K562 (cell line): Measurements from ENCODE around the gene NEURL2. TPM values are rescaled to one million over a fixed set of nuclear protein-coding genes. Genes with fewer than 3 reads are reported as not detected.

Experiments used
- ATAC-seq: fragments of 200-7000 bp; cut with Tn5 transposase; 3 replicates; pipeline ENCODE4 v1.9.1; 2020; ENCODE audit warnings: moderate library complexity
- BruUV-seq: library from RNA; stranded (reverse); fragments of 400-500 nt; replicated peaks from 2 replicates; lab custom pipeline; 2021; lab: Mats Ljungman, UMichigan
- CTCF ChIA-PET: fragments of 300-600 bp; formaldehyde crosslinking; extraction: SDS; loops from one replicate; lab custom pipeline; 2021; ENCODE audit warnings: low intra/inter-chr PET ratio; lab: Yijun Ruan, JAX
- POLR2A ChIA-PET: fragments of 300-600, 350-650 bp; sonication (Branson Sonifier 250); formaldehyde crosslinking; extraction: SDS; loops from one replicate; lab custom pipeline; 2021; ENCODE audit warnings: antibody characterized with exemption, inconsistent platforms; lab: Yijun Ruan, JAX
- DNase-seq, 4 experiments: peaks; one replicate each; pipeline versions ENCODE4 v3.0.0 to v3.0.0-alpha.2; 2011 to 2018; ENCODE audit warnings: low spot score in 3 of 4, mixed read lengths in 3 of 4; ENCODE audit errors: extremely low read depth in 1 of 4
- FAIRE-seq: peaks from 2 replicates; lab custom pipeline; 2011; peaks lifted over from hg19 to GRCh38; lab: Jason Lieb, UNC
- H2AFZ ChIP-seq: 2 replicates; pipeline ENCODE4 v1.6.0; 2011; ENCODE audit warnings: low read depth, low read length, control low read depth, inconsistent platforms
- H3K27ac ChIP-seq: fragments of 200-600 bp; 3 replicates; pipeline ENCODE4 v1.8.0; 2011; ENCODE audit warnings: low read depth, mild to moderate bottlenecking, control low read depth, inconsistent platforms, low read length, moderate library complexity, mixed read lengths; ENCODE audit errors: extremely low read depth
- H3K27me3 ChIP-seq, 2 experiments: fragments of 300-600 bp in 1 of 2; 2 replicates in 1 of 2; 3 replicates in 1 of 2; pipeline versions ENCODE4 v1.6.0 to v1.8.0; 2011; ENCODE audit warnings: inconsistent platforms in 2 of 2, low read length in 2 of 2, mild to moderate bottlenecking in 1 of 2, mixed read lengths in 1 of 2, moderate library complexity in 1 of 2; ENCODE audit not compliant: control insufficient read depth in 2 of 2, insufficient read depth in 2 of 2
- H3K36me3 ChIP-seq: fragments of 300-600 bp; 3 replicates; pipeline ENCODE4 v1.8.0; 2011; ENCODE audit warnings: mild to moderate bottlenecking, low read length, inconsistent platforms; ENCODE audit not compliant: control insufficient read depth, insufficient read depth
- H3K4me1 ChIP-seq, 2 experiments: fragments of 200-600 bp in 1 of 2; replicated peaks in 1 of 2; 2 replicates in 1 of 2; 3 replicates in 1 of 2; pipeline versions ENCODE4 v1.5.1 to v1.8.0; 2011; ENCODE audit warnings: inconsistent platforms in 2 of 2, low read length in 2 of 2, mild to moderate bottlenecking in 1 of 2, mixed read lengths in 1 of 2, moderate library complexity in 1 of 2; ENCODE audit not compliant: control insufficient read depth in 2 of 2, insufficient read depth in 2 of 2
- H3K4me2 ChIP-seq: 2 replicates; pipeline ENCODE4 v1.6.1; 2011; ENCODE audit warnings: low read length, control low read depth, inconsistent platforms, mixed read lengths; ENCODE audit not compliant: insufficient read depth
- H3K4me3 ChIP-seq: fragments of 200-600 bp; sonication (generic), shearing (Covaris generic); 2 replicates; pipeline ENCODE4 v1.5.1; 2016; ENCODE audit warnings: control low read depth, inconsistent platforms
- H3K79me2 ChIP-seq: fragments of 200-600 bp; 3 replicates; pipeline ENCODE4 v1.8.0; 2011; ENCODE audit warnings: low read length, inconsistent platforms; ENCODE audit not compliant: control insufficient read depth, insufficient read depth
- H3K9ac ChIP-seq, 2 experiments: 2 replicates each; pipeline versions ENCODE4 v1.6.0 to v1.6.1; 2011; ENCODE audit warnings: low read depth in 2 of 2, low read length in 2 of 2, control low read depth in 1 of 2, inconsistent platforms in 1 of 2, mild to moderate bottlenecking in 1 of 2, mixed read lengths in 1 of 2; ENCODE audit not compliant: insufficient read depth in 1 of 2
- H3K9me1 ChIP-seq: one replicate; pipeline ENCODE4 v1.6.0; 2011; ENCODE audit warnings: inconsistent platforms, mild to moderate bottlenecking, low read length, moderate library complexity; ENCODE audit not compliant: control insufficient read depth, insufficient read depth
- H3K9me3 ChIP-seq: replicated peaks from 2 replicates; pipeline ENCODE4 v1.5.1; 2011; ENCODE audit warnings: low read depth, low read length, inconsistent platforms; ENCODE audit not compliant: control insufficient read depth, insufficient read depth
- H4K20me1 ChIP-seq: replicated peaks from 2 replicates; pipeline ENCODE4 v1.6.1; 2011; ENCODE audit warnings: low read length, inconsistent platforms, mixed read lengths; ENCODE audit not compliant: control insufficient read depth, insufficient read depth
- ATF4 ChIP-seq: fragments of 450-650 bp; formaldehyde crosslinking; IDR thresholded peaks from 2 replicates; pipeline ENCODE4 v1.4.0; 2022; ENCODE audit warnings: mild to moderate bottlenecking, moderate library complexity
- ETV6 ChIP-seq, 3 experiments: fragments of 150-350 bp in 1 of 3; sonication (generic) in 1 of 3; formaldehyde crosslinking in 1 of 3; IDR thresholded peaks; 2 replicates each; pipeline versions ENCODE4 v1.6.1 to v1.8.0; 2014 to 2022; ENCODE audit warnings: borderline replicate concordance in 2 of 3, low read depth in 2 of 3, antibody characterized with exemption in 1 of 3, low read length in 1 of 3, mild to moderate bottlenecking in 1 of 3, missing genetic modification reagents in 1 of 3
- HOMEZ ChIP-seq: fragments of 250-450 bp; sonication (Bioruptor Pico); IDR thresholded peaks from 2 replicates; pipeline ENCODE4 v1.4.0; 2020; ENCODE audit warnings: mild to moderate bottlenecking, moderate library complexity
- MYNN ChIP-seq, 2 experiments: sonication (generic); formaldehyde crosslinking in 1 of 2; IDR thresholded peaks; 2 replicates each; pipeline versions ENCODE4 v1.5.0 to v1.6.1; 2016 to 2020; ENCODE audit warnings: antibody characterized with exemption in 1 of 2, missing genetic modification reagents in 1 of 2
- NFYB ChIP-seq: IDR thresholded peaks from 2 replicates; pipeline ENCODE4 v1.6.1; 2011; ENCODE audit warnings: mild to moderate bottlenecking, moderate library complexity; ENCODE audit not compliant: insufficient read length; ENCODE audit errors: extremely low read depth
- POLR3A ChIP-seq: IDR thresholded peaks from 2 replicates; pipeline ENCODE4 v1.6.1; 2011; ENCODE audit warnings: borderline replicate concordance, mild to moderate bottlenecking, moderate library complexity; ENCODE audit not compliant: insufficient read length, insufficient read depth; ENCODE audit errors: extremely low read depth
- SIRT6 ChIP-seq: IDR thresholded peaks from one replicate; pipeline ENCODE4 v1.6.1; 2012; ENCODE audit warnings: low read depth, mild to moderate bottlenecking, control low read depth, inconsistent platforms, low read length, moderate library complexity
- UBTF ChIP-seq, 2 experiments: IDR thresholded peaks; 2 replicates each; pipeline ENCODE4 v1.6.1; 2012; ENCODE audit warnings: improper control_type of control experiment in 2 of 2, low read depth in 2 of 2, low read length in 2 of 2, borderline replicate concordance in 1 of 2
- ZBTB7A ChIP-seq: IDR thresholded peaks from 2 replicates; pipeline ENCODE4 v1.6.1; 2011; ENCODE audit warnings: low read depth, mild to moderate bottlenecking, low read length, moderate library complexity, borderline replicate concordance; ENCODE audit not compliant: control insufficient read depth
- ZFP1 ChIP-seq: fragments of 450-650 bp; formaldehyde crosslinking; IDR thresholded peaks from 2 replicates; pipeline ENCODE4 v1.4.0; 2020; ENCODE audit warnings: mild to moderate bottlenecking, mixed read lengths
- ZNF165 ChIP-seq: fragments of 250-450 bp; sonication (Bioruptor Pico); IDR thresholded peaks from 2 replicates; pipeline ENCODE4 v1.4.0; 2020; ENCODE audit warnings: borderline replicate concordance
- ZNF232 ChIP-seq: sonication (generic); formaldehyde crosslinking; IDR thresholded peaks from 2 replicates; pipeline ENCODE4 v1.8.0; 2022; ENCODE audit warnings: mild to moderate bottlenecking, missing genetic modification reagents
- ZSCAN32 ChIP-seq: fragments of 450-650 bp; formaldehyde crosslinking; IDR thresholded peaks from 2 replicates; pipeline ENCODE4 v1.4.0; 2020; ENCODE audit warnings: mild to moderate bottlenecking, moderate library complexity
- WGBS: fragments of 100-300 bp; shearing (Covaris generic); methylation state at CpG from one replicate; pipeline ENCODE4 v1.1.6; 2016; ENCODE audit warnings: low coverage, mixed read lengths; ENCODE audit not compliant: insufficient coverage; ENCODE audit errors: missing lambda C conversion rate; 5-methylcytosine and 5-hydroxymethylcytosine counted together
- in situ Hi-C: fragments of 300-500 bp; cut with MboI; formaldehyde crosslinking; loops from 4 replicates; pipeline ENCODE4 v1.15.0; 2018; ENCODE audit warnings: inconsistent platforms, mixed read lengths
- intact Hi-C: fragments of 100-400 bp; cut with micrococcal nuclease; formaldehyde crosslinking; loops from 2 replicates; pipeline ENCODE4 v1.14.2; 2022
- polyA plus RNA-seq, 8 experiments: library from polyadenylated mRNA; depleted of rRNA in 4 of 8; stranded (reverse) in 5 of 8; unstranded in 3 of 8; fragments of >200 nt; fragmentation: Nextera tagmentation in 2 of 8; fragmentation: Illumina TruSeq in 1 of 8; extraction: Ambion mirVana in 2 of 8; extraction: Trizol in 1 of 8; gene quantifications; 2 replicates each; pipeline versions ENCODE4 v1.2.1 to v1.2.3, GENCODE V29; 2011 to 2014; ENCODE audit warnings: inconsistent platforms in 1 of 8, missing spikeins in 1 of 8
- total RNA-seq, 7 experiments: library from RNA; depleted of rRNA in 6 of 7; stranded (reverse); fragments of >200 nt in 6 of 7; fragmentation: Illumina TruSeq in 2 of 7; extraction: Trizol in 2 of 7; gene quantifications; 2 replicates each; pipeline versions ENCODE4 v1.2.1 to v1.2.3, GENCODE V29; 2011 to 2021; ENCODE audit warnings: low replicate concordance in 1 of 7

NEURL2 gene
- total and polyA plus RNA-seq, 9 of the 15 experiments (the other 6 are each of a cell fraction or from before 2014, with no cell fraction given): 0.22 to 1.9 (median 0.50) TPM; not detected in 1

GRCh38 chr20:45843506-45843905 is 47.5 kb downstream of the NEURL2 start:
- Histone ChIP-seq H3K27me3 (no peaks in the 10 kb centered on the region), H3K4me3 (no peak overlapping the region), H2AFZ (no peak overlapping the region), H3K9ac (peak overlapping the region in 1 of 2 experiments; percentile 61; a peak in 1 of 4 replicates), H3K9me1 (peaks cover 3% of the 10 kb centered on the region), H3K79me2 (no peaks in the 10 kb centered on the region), H3K4me1 (peaks cover 0 to 11% of the 10 kb centered on the region in 2 experiments; a peak in 1 of 5 replicates), H3K9me3 (no peaks in the 10 kb centered on the region), H3K27ac (no peak overlapping the region), H3K36me3 (peaks cover 34% of the 10 kb centered on the region; the same call in 2 of the 3 replicates), H3K4me2 (no peak overlapping the region), H4K20me1 (no peaks in the 10 kb centered on the region)
- intact Hi-C loops: no loop called here
- BruUV-seq: no TSS peak
- FAIRE-seq (no peak), ATAC-seq (no peak), DNase-seq (no peak)
- in situ Hi-C loops: no loop called here
- CTCF ChIA-PET: no interaction called here
- WGBS: 79% methylated on average over 14 of the region's 14 CpGs
- TF ChIP-seq ZNF232 (CRISPR knock-in tag) (no peak), ZNF165 (no peak), HOMEZ (CRISPR knock-in tag) (no peak), UBTF (IDR thresholded peaks at IDR 0.05; ENCODE audit: borderline replicate concordance in 1 of 2, low read depth in 2 of 2, low read length in 2 of 2) (no peak), MYNN (IDR thresholded peaks at IDR 0.05) (no peak), MYNN (CRISPR knock-in tag; IDR thresholded peaks at IDR 0.05) (no peak), SIRT6 (no peak), ZBTB7A (no peak), ZFP1 (CRISPR knock-in tag) (no peak), ATF4 (CRISPR knock-in tag) (no peak), ZSCAN32 (no peak), ETV6 (IDR thresholded peaks at IDR 0.05; ENCODE audit: borderline replicate concordance in 1 of 2, low read depth in 2 of 2, low read length in 1 of 2) (no peak), ETV6 (CRISPR knock-in tag; IDR thresholded peaks at IDR 0.05; ENCODE audit: borderline replicate concordance) (no peak), POLR3A (no peak), NFYB (no peak)
- POLR2A ChIA-PET: interaction anchor here (4.9 kb wide), 1 partner anchor 8 kb away, joined by 19 read pairs; no protein-coding TSS in a partner anchor
